Cardiac muscle cell (in vitro differentiated cells and primary cell): ENCODE measurements around the gene IARS2. TPM values are rescaled to one million over a fixed set of nuclear protein-coding genes. Genes with fewer than 3 reads are reported as not detected.
"Not testable (repeated sequence)": the region's sequence is repeated elsewhere in the genome, so short reads cannot be mapped to it uniquely, and the experiment has no call there.

Source experiments
- DNase-seq, 2 donors: peaks; one replicate each; pipeline versions ENCODE4 v3.0.0 to v3.0.0-alpha.2; 2010 to 2017; ENCODE audit warnings: low read depth in 1 of 2, low spot score in 1 of 2
- H3K27ac ChIP-seq: fragments of 200-600 bp; sonication (generic); 2 replicates; pipeline ENCODE4 v1.5.1; 2016
- H3K27me3 ChIP-seq: fragments of 200-600 bp; sonication (generic); 2 replicates; pipeline ENCODE4 v1.6.0; 2016; ENCODE audit warnings: control low read depth
- H3K36me3 ChIP-seq: fragments of 200-600 bp; sonication (generic); 2 replicates; pipeline ENCODE4 v1.5.1; 2016; ENCODE audit warnings: control low read depth
- H3K4me1 ChIP-seq: fragments of 200-600 bp; sonication (generic); 2 replicates; pipeline ENCODE4 v1.8.1; 2017; ENCODE audit warnings: low read depth, mild to moderate bottlenecking, mixed run types
- H3K4me3 ChIP-seq: fragments of 200-600 bp; sonication (generic); 2 replicates; pipeline ENCODE4 v1.5.1; 2016; ENCODE audit warnings: mild to moderate bottlenecking
- H3K9me3 ChIP-seq: fragments of 200-600 bp; sonication (generic); 2 replicates; pipeline ENCODE4 v1.5.1; 2017; ENCODE audit warnings: low read depth, mild to moderate bottlenecking, control low read depth
- CTCF ChIP-seq: IDR thresholded peaks from 2 replicates; pipeline ENCODE4 v1.5.1; 2012; ENCODE audit warnings: low read depth, mild to moderate bottlenecking, low read length
- polyA plus RNA-seq: library from polyadenylated mRNA; unstranded; fragments of >200 nt; fragmentation: Nextera tagmentation; extraction: Ambion mirVana; gene quantifications from 2 replicates; pipeline ENCODE4 v1.2.1, GENCODE V29; 2016
- total RNA-seq: library from RNA; depleted of rRNA; stranded (reverse); fragments of >200 nt; gene quantifications from 2 replicates; pipeline ENCODE4 v1.2.3, GENCODE V29; 2016

Gene IARS2
- total and polyA plus RNA-seq, 2 experiments from 2014 or later, result 71.7 to 91.4 TPM

DNA sequence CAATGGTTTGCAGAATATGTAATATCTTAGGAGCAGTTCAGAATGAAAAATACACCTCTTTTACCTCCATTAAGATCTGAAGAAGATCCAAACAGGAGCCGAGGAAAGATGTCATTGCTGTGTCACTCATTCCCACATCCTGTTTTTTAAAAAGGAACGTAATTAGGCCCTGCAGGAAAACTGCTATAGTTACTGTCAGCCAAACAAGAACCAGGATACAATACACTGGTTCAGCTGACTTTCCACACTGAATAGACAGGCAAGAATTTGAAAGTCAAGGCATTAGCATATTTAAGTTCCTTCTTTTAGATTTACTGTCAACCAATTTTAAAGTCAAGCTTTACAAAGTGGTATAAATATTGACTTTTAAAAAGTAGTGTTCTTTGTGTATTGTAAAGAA lies 63.8 kb downstream of the IARS2 start:
- no peak for TF ChIP-seq CTCF
- H3K4me3 ChIP-seq, result no peak overlapping the region
- no peak overlapping the region for H3K27ac ChIP-seq
- no peak for DNase-seq
- no peaks in the 10 kb centered on the region for H3K9me3 ChIP-seq
- H3K4me1 ChIP-seq, result no peaks in the 10 kb centered on the region
- H3K36me3 ChIP-seq, result peaks cover 51% of the 10 kb centered on the region
- H3K27me3 ChIP-seq, result no peaks in the 10 kb centered on the region

- not testable (repeated sequence) for DNase-seq, H3K4me3 ChIP-seq, H3K4me1 ChIP-seq, H3K27me3 ChIP-seq, H3K9me3 ChIP-seq, H3K27ac ChIP-seq
- H3K36me3 ChIP-seq, result peaks cover 46% of the 10 kb centered on the region
These were observed 64.6 kb downstream of the IARS2 start for GRCh38 chr1:220158530-220158929.

DNA sequence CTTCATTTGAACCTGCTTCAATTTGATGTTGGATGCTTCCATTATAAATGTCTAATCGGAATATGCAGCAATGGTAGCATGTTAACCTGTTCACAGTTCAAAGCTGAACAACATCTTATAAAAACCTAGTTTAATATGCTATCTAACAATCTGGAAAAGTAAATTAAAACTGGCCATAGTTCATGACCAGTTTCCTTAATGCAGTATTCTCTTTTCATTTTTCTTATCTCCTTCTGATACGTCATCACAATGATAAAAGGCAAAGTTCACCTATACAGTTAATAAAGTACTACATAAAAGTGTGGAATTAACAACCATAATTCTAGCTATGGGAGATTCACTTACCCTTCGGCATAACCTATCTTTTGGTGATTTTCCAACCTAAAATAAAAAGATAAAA lies 65.1 kb downstream of the IARS2 start:
- no peak for TF ChIP-seq CTCF
- H3K4me1 ChIP-seq, result no peaks in the 10 kb centered on the region
- no peak overlapping the region for H3K27ac ChIP-seq
- H3K4me3 ChIP-seq, result no peak overlapping the region
- H3K27me3 ChIP-seq, result no peaks in the 10 kb centered on the region
- DNase-seq, result no peak
- H3K9me3 ChIP-seq, result no peaks in the 10 kb centered on the region
- peaks cover 43% of the 10 kb centered on the region for H3K36me3 ChIP-seq

GRCh38 chr1:220160027-220160426 lies 66.1 kb downstream of the IARS2 start:
- Histone ChIP-seq H3K9me3 (no peaks in the 10 kb centered on the region), H3K27me3 (no peaks in the 10 kb centered on the region), H3K36me3 (peaks cover 43% of the 10 kb centered on the region), H3K27ac (no peak overlapping the region), H3K4me3 (no peak overlapping the region), H3K4me1 (no peaks in the 10 kb centered on the region)
- peak in 1 of 2 donors; percentile 55 for DNase-seq
- no peak for TF ChIP-seq CTCF

GRCh38 chr1:220164116-220164515 lies 70.2 kb downstream of the IARS2 start:
- TF ChIP-seq CTCF, result no peak
- Histone ChIP-seq H3K27me3 (no peaks in the 10 kb centered on the region), H3K4me3 (no peak overlapping the region), H3K27ac (no peak overlapping the region), H3K36me3 (peaks cover 49% of the 10 kb centered on the region), H3K4me1 (no peaks in the 10 kb centered on the region), H3K9me3 (no peaks in the 10 kb centered on the region)
- DNase-seq, result no peak

- H3K27ac ChIP-seq, result no peak overlapping the region
These were observed 70.6 kb downstream of the IARS2 start for GRCh38 chr1:220164517-220164916.

More at GRCh38 chr1:220164517-220164916, 70.6 kb downstream of the IARS2 start:
- H3K4me3 ChIP-seq, result no peak overlapping the region
- no peaks in the 10 kb centered on the region for H3K9me3 ChIP-seq
- no peaks in the 10 kb centered on the region for H3K27me3 ChIP-seq
- H3K36me3 ChIP-seq, result peaks cover 50% of the 10 kb centered on the region
- no peaks in the 10 kb centered on the region for H3K4me1 ChIP-seq
- no peak for DNase-seq
- TF ChIP-seq CTCF, result no peak
